Adrenal gland (tissue), 12 donors: Measurements from ENCODE around the gene IL5RA. TPM values are rescaled to one million over a fixed set of nuclear protein-coding genes. Genes with fewer than 3 reads are reported as not detected.

Source experiments
- DNase-seq, 7 donors: peaks; one replicate each; pipeline ENCODE4 v3.0.0-alpha.2; 2019 to 2020
- H3K27ac ChIP-seq, 5 donors: fragments of 200-600 bp; sonication (generic) in 4 of 5; 1 replicate in 3 of 5; 2 replicates in 2 of 5; pipeline versions ENCODE4 v1.5.1 to v1.8.0; 2016 to 2020; ENCODE audit warnings: mild to moderate bottlenecking in 1 of 5
- H3K27me3 ChIP-seq: fragments of 200-600 bp; 2 replicates; pipeline ENCODE4 v1.8.0; 2021
- H3K36me3 ChIP-seq, 2 donors: fragments of 200-600 bp; replicated peaks in 1 of 2; 1 replicate in 1 of 2; 2 replicates in 1 of 2; pipeline versions ENCODE4 v1.5.1 to v1.8.0; 2018 to 2022
- H3K4me1 ChIP-seq, 2 donors: fragments of 200-600 bp; replicated peaks in 1 of 2; 1 replicate in 1 of 2; 2 replicates in 1 of 2; pipeline versions ENCODE4 v1.5.1 to v1.8.0; 2018 to 2021
- H3K4me3 ChIP-seq, 4 donors: fragments of 200-600 bp; sonication (generic) in 3 of 4; one replicate each; pipeline ENCODE4 v1.5.1; 2016 to 2018
- H3K9me3 ChIP-seq, 3 donors: fragments of 200-600 bp; sonication (generic) in 1 of 3; replicated peaks in 1 of 3; 1 replicate in 2 of 3; 2 replicates in 1 of 3; pipeline versions ENCODE4 v1.5.1 to v1.8.0; 2016 to 2021
- POLR2A ChIP-seq, 2 donors: fragments of 450-650 bp; IDR thresholded peaks; one replicate each; pipeline ENCODE4 v1.6.1; 2017; ENCODE audit warnings: antibody characterized with exemption in 2 of 2, mild to moderate bottlenecking in 2 of 2, moderate library complexity in 1 of 2
- WGBS, 4 donors: extraction: QIAGEN DNeasy Blood & Tissue Kit in 2 of 4; methylation state at CpG; one replicate each; pipeline versions ENCODE4 v1.1.5 to v1.1.7; 2013 to 2017; 5-methylcytosine and 5-hydroxymethylcytosine counted together
- intact Hi-C, 2 donors: fragments of 100-400 bp; cut with DNase I; formaldehyde crosslinking; loops; one replicate each; pipeline versions ENCODE4 v1.14.1 to v1.15.0; 2022 to 2023
- polyA plus RNA-seq, 3 donors: library from polyadenylated mRNA; stranded (reverse); fragments of 200-250 nt in 2 of 3; fragments of 350-450 nt in 1 of 3; fragmentation: Illumina TruSeq in 1 of 3; extraction: RNeasy Lipid Tissue Mini Kit (QIAGEN cat#74804) in 1 of 3; gene quantifications; one replicate each; pipeline ENCODE4 v1.2.3, GENCODE V29; 2013 to 2014
- total RNA-seq, 9 donors: library from RNA; depleted of rRNA in 4 of 9; stranded (reverse); fragments of >200 nt in 4 of 9; fragments of 120-200 nt in 1 of 9; fragmentation: NEBNext Ultra II Directional in 1 of 9; extraction: Animal tissue kit (Norgen Biotek cat#: 25700) in 1 of 9; gene quantifications; one replicate each; pipeline versions ENCODE4 v1.1.0 to v1.2.4, GENCODE V29; 2013 to 2023
- TF ChIP-seq, protein P1 (sequence below), 6 experiments: fragments of 450-650 bp in 4 of 6; fragments of 200-600 bp in 2 of 6; sonication (generic) in 1 of 6; IDR thresholded peaks; 1 replicate in 5 of 6; 2 replicates in 1 of 6; pipeline versions ENCODE4 v1.5.1 to v1.8.0; 2016 to 2021; ENCODE audit warnings: antibody characterized with exemption in 6 of 6, mild to moderate bottlenecking in 2 of 6, moderate library complexity in 1 of 6
- donor health status: healthy with polysubstance abuse.
- donor health status: Bipolar disorder and iron deficiency.
- donor health status: DM: yes; HTN: yes; CAD: no.
- donor health status: DM: no; HTN: no; CAD: no.
- donor health status: DM: no; HTN: no; CAD: no.
- donor health status: DM: yes; HTN: yes; CAD: no.

Gene IL5RA
- total and polyA plus RNA-seq, 12 donors: under 0.01 to 0.18 (median 0.09) TPM; not detected in 6

- no peak for DNase-seq
- no peaks in the 10 kb centered on the region for H3K27me3 ChIP-seq
- TF ChIP-seq POLR2A (IDR thresholded peaks at IDR 0.05): no peak
- TF ChIP-seq, protein P1, sequence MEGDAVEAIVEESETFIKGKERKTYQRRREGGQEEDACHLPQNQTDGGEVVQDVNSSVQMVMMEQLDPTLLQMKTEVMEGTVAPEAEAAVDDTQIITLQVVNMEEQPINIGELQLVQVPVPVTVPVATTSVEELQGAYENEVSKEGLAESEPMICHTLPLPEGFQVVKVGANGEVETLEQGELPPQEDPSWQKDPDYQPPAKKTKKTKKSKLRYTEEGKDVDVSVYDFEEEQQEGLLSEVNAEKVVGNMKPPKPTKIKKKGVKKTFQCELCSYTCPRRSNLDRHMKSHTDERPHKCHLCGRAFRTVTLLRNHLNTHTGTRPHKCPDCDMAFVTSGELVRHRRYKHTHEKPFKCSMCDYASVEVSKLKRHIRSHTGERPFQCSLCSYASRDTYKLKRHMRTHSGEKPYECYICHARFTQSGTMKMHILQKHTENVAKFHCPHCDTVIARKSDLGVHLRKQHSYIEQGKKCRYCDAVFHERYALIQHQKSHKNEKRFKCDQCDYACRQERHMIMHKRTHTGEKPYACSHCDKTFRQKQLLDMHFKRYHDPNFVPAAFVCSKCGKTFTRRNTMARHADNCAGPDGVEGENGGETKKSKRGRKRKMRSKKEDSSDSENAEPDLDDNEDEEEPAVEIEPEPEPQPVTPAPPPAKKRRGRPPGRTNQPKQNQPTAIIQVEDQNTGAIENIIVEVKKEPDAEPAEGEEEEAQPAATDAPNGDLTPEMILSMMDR (IDR thresholded peaks at IDR 0.05): no peak
- H3K4me3 ChIP-seq: no peak overlapping the region
- H3K36me3 ChIP-seq: no peaks in the 10 kb centered on the region
- 73 to 83% (median 80%) methylated on average over 2 of the region's 2 CpGs for WGBS, 4 donors
- no peak overlapping the region for H3K27ac ChIP-seq
- H3K4me1 ChIP-seq: no peaks in the 10 kb centered on the region
- intact Hi-C loops: no loop called here
- H3K9me3 ChIP-seq: no peaks in the 10 kb centered on the region
These were observed 44.3 kb downstream of the IL5RA start for GRCh38 chr3:3065876-3066275.

DNA sequence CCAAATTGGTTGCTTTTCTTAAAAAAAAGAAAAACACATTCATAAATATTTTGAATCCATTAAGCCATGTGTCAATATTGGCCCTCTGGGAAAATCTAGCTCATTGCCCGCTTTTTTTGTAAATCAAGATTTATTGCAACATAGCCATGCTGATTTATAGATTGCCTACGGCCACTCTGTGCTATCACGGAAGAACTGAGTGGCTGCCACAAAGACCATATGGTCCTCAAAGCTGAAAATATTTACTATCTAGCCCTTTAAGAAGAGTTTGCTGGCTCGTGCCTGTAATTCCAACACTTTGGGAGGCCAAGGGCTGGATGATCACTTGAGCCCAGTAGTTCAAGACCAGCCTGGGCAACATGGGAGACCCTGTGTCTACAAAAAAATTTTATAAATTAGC lies 45.9 kb downstream of the IL5RA start:
- no peak for TF ChIP-seq POLR2A (IDR thresholded peaks at IDR 0.05)
- TF ChIP-seq, protein P1 (IDR thresholded peaks at IDR 0.05): no peak
- Histone ChIP-seq H3K36me3 (no peaks in the 10 kb centered on the region), H3K27ac (no peak overlapping the region), H3K4me3 (no peak overlapping the region), H3K4me1 (no peaks in the 10 kb centered on the region), H3K9me3 (no peaks in the 10 kb centered on the region), H3K27me3 (no peaks in the 10 kb centered on the region)
- DNase-seq: no peak
- intact Hi-C loops: no loop called here
- 57 to 72% (median 66%) methylated on average over 4 of the region's 4 CpGs for WGBS, 4 donors

DNA sequence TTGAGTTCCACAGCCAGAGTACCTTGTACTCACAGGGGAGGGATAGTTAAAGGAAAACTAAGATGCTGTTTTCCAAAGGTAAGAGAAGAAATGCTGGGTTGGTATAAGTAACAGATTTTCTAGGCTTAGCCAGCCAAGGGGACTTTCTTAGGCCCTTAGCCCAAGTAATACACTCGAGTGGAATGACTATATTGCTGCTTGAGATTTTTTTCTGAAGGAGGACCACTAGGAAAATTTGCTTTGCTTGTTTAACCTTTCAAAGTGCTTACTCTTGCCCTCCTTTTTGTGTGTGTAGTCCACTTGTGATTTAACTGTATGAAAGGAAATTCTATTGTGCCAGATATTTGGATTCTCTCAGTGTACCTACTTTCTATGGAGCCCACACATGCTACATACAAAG lies 50.5 kb downstream of the IL5RA start:
- DNase-seq: no peak
- TF ChIP-seq, protein P1 (IDR thresholded peaks at IDR 0.05): no peak
- no peak for TF ChIP-seq POLR2A (IDR thresholded peaks at IDR 0.05)
- no peaks in the 10 kb centered on the region for H3K36me3 ChIP-seq
- H3K27me3 ChIP-seq: no peaks in the 10 kb centered on the region
- intact Hi-C loops: no loop called here
- H3K9me3 ChIP-seq: no peaks in the 10 kb centered on the region
- no peaks in the 10 kb centered on the region for H3K4me1 ChIP-seq
- no peak overlapping the region for H3K4me3 ChIP-seq
- 77 to 83% (median 81%) methylated on average over 1 of the region's 1 CpG for WGBS, 4 donors
- no peak overlapping the region for H3K27ac ChIP-seq

DNA sequence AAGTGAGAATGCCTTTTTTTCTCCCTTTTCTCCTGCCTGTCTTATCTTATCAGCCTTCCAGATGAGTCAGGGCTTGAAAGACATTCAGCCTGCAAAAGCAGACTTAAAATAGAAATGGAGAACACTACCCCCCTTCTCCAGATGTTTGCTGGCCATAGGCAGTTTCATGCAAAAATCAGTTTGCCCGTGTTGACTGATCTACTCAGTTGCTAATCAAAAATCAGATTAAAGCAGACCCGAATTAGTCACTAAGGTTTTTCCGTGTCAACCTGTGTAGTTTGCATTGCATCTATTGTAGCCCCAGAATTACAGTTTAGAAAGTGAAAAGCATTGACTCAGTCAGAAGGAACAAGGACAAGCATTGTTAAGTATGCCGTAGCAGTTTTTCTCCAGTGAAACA lies 56.2 kb downstream of the IL5RA start:
- TF ChIP-seq POLR2A (IDR thresholded peaks at IDR 0.05): no peak
- TF ChIP-seq, protein P1 (IDR thresholded peaks at IDR 0.05): no peak
- 32 to 50% (median 37%) methylated on average over 4 of the region's 4 CpGs for WGBS, 4 donors

More for the DNA sequence above, 56.2 kb downstream of the IL5RA start:
- intact Hi-C loops: no loop called here
- Histone ChIP-seq H3K27me3 (no peaks in the 10 kb centered on the region), H3K4me3 (peak overlapping the region in 1 of 4 donors; percentile 46), H3K27ac (peak overlapping the region in 1 of 5 donors; percentile 69), H3K9me3 (no peaks in the 10 kb centered on the region), H3K36me3 (no peaks in the 10 kb centered on the region), H3K4me1 (peaks cover 5% of the 10 kb centered on the region in 2 donors)
- peak in 5 of 7 donors; percentile 19 to 46 (median 24) for DNase-seq
